GM21529 (cell line): Measurements from ENCODE around the gene PPP1R12A.

Source experiments
- ATAC-seq: cut with Tn5 transposase; IDR thresholded peaks from one replicate; pipeline ENCODE4 v1.9.1; 2021; ENCODE audit not compliant: unreplicated experiment

PPP1R12A gene

GRCh38 chr12:79936670-79937069 lies 1.8 kb upstream of the PPP1R12A start:
- no peak for ATAC-seq

GRCh38 chr12:79935624-79936345 lies 888 bp upstream of the PPP1R12A start:
- ATAC-seq, result peak; percentile 10

- ATAC-seq, result peak; percentile 15
Observed at GRCh38 chr12:79934281-79935020, 446 bp downstream of the PPP1R12A start.

GRCh38 chr12:79933532-79934264 lies 1.2 kb downstream of the PPP1R12A start:
- ATAC-seq, result peak; percentile 11

- no peak for ATAC-seq
Observed at GRCh38 chr12:79933043-79933442, 1.9 kb downstream of the PPP1R12A start.

- ATAC-seq, result no peak
Observed at GRCh38 chr12:79932357-79932756, 2.5 kb downstream of the PPP1R12A start.

GRCh38 chr12:79929065-79929464 lies 5.8 kb downstream of the PPP1R12A start:
- ATAC-seq, result no peak

- ATAC-seq, result peak; percentile 98
Observed at GRCh38 chr12:79927772-79928474, 7.0 kb downstream of the PPP1R12A start.

GRCh38 chr12:79926951-79927350 lies 7.9 kb downstream of the PPP1R12A start:
- no peak for ATAC-seq

GRCh38 chr12:79925492-79925891 lies 9.4 kb downstream of the PPP1R12A start:
- no peak for ATAC-seq

GRCh38 chr12:79921786-79922185 lies 13.1 kb downstream of the PPP1R12A start:
- no peak for ATAC-seq

GRCh38 chr12:79920421-79921238 lies 14.3 kb downstream of the PPP1R12A start:
- no peak for ATAC-seq

- no peak for ATAC-seq
Observed at GRCh38 chr12:79919762-79920161, 15.1 kb downstream of the PPP1R12A start.

GRCh38 chr12:79916826-79917225 lies 18.1 kb downstream of the PPP1R12A start:
- ATAC-seq, result no peak

GRCh38 chr12:79911889-79912656 lies 22.8 kb downstream of the PPP1R12A start:
- ATAC-seq, result no peak

- ATAC-seq, result no peak
Observed at GRCh38 chr12:79908366-79908765, 26.5 kb downstream of the PPP1R12A start.

- ATAC-seq, result no peak
Observed at GRCh38 chr12:79901506-79901905, 33.4 kb downstream of the PPP1R12A start.

GRCh38 chr12:79900951-79901350 lies 33.9 kb downstream of the PPP1R12A start:
- no peak for ATAC-seq

- no peak for ATAC-seq
Observed at GRCh38 chr12:79900199-79900598, 34.7 kb downstream of the PPP1R12A start.

- ATAC-seq, result no peak
Observed at GRCh38 chr12:79897617-79898016, 37.3 kb downstream of the PPP1R12A start.
